Aorta (tissue), 5 donors: ENCODE results near the gene TAF11L5. TPM values are rescaled to one million over a fixed set of nuclear protein-coding genes. Genes with fewer than 3 reads are reported as not detected.
"Not testable (repeated sequence)": the region's sequence is repeated elsewhere in the genome, so short reads cannot be mapped to it uniquely, and the experiment has no call there.

Experiments used
- ATAC-seq: fragments of 200-7000 bp; cut with Tn5 transposase; one replicate; pipeline ENCODE4 v1.9.1; 2022; ENCODE audit warnings: moderate library complexity; ENCODE audit not compliant: low FRiP score
- DNase-seq, 2 donors: peaks; one replicate each; pipeline ENCODE4 v3.0.0-alpha.2; 2020
- H3K27ac ChIP-seq, 2 donors: one replicate each; pipeline ENCODE4 v1.5.1; 2013; ENCODE audit warnings: low read length in 2 of 2, mild to moderate bottlenecking in 2 of 2, moderate library complexity in 2 of 2, control low read depth in 1 of 2, inconsistent platforms in 1 of 2, low read depth in 1 of 2
- H3K27me3 ChIP-seq, 2 donors: one replicate each; pipeline ENCODE4 v1.6.1; 2013; ENCODE audit warnings: control low read depth in 1 of 2, low read length in 1 of 2, mild to moderate bottlenecking in 1 of 2, moderate library complexity in 1 of 2; ENCODE audit not compliant: insufficient read depth in 2 of 2, control insufficient read depth in 1 of 2
- H3K36me3 ChIP-seq, 2 donors: one replicate each; pipeline ENCODE4 v1.6.1; 2013; ENCODE audit warnings: control low read depth in 1 of 2, low read length in 1 of 2, mild to moderate bottlenecking in 1 of 2; ENCODE audit not compliant: insufficient read depth in 2 of 2, control insufficient read depth in 1 of 2
- H3K4me1 ChIP-seq, 2 donors: one replicate each; pipeline ENCODE4 v1.6.1; 2013; ENCODE audit warnings: low read length in 2 of 2, control low read depth in 1 of 2, mild to moderate bottlenecking in 1 of 2, moderate library complexity in 1 of 2; ENCODE audit not compliant: insufficient read depth in 2 of 2, control insufficient read depth in 1 of 2
- H3K4me3 ChIP-seq, 2 donors: one replicate each; pipeline ENCODE4 v1.5.1; 2013; ENCODE audit warnings: low read length in 2 of 2, control low read depth in 1 of 2, mild to moderate bottlenecking in 1 of 2
- H3K9me3 ChIP-seq: one replicate; pipeline ENCODE4 v1.6.1; 2013; ENCODE audit warnings: mild to moderate bottlenecking, low read length; ENCODE audit not compliant: control insufficient read depth
- WGBS, 2 donors: extraction: QIAGEN DNeasy Blood & Tissue Kit; methylation state at CpG; one replicate each; pipeline ENCODE4 v1.1.7; 2013; 5-methylcytosine and 5-hydroxymethylcytosine counted together
- intact Hi-C, 2 donors: fragments of 100-400 bp; cut with DNase I; formaldehyde crosslinking; loops; one replicate each; pipeline versions ENCODE4 v1.14.2 to v1.15.0; 2022
- long read RNA-seq, 2 donors: library from polyadenylated mRNA; unstranded; transcript quantifications; one replicate each; pipeline ENCODE4 v2.0.0, GENCODE V29; 2020 to 2021
- polyA plus RNA-seq, 2 donors: library from polyadenylated mRNA; stranded (reverse); fragments of 200-250 nt; gene quantifications; one replicate each; pipeline ENCODE4 v1.2.3, GENCODE V29; 2013
- total RNA-seq, 2 donors: library from RNA; stranded (reverse); fragmentation: NEBNext Ultra II Directional; extraction: Animal tissue kit (Norgen Biotek cat#: 25700); gene quantifications; one replicate each; pipeline ENCODE4 v1.2.1, GENCODE V29; 2021
- donor health status: healthy with polysubstance abuse.
- donor health status: Bipolar disorder and iron deficiency.
- donor health status: DM: no; HTN: no; CAD: no.
- donor health status: DM: no; HTN: no; CAD: no.
- donor health status: DM: yes; HTN: yes; CAD: no.

TAF11L5 gene
- not detected for total RNA-seq
- polyA plus RNA-seq, result not detected
- long read RNA-seq, donor 1, result 0 reads
- long read RNA-seq, donor 2, result 0 reads

DNA sequence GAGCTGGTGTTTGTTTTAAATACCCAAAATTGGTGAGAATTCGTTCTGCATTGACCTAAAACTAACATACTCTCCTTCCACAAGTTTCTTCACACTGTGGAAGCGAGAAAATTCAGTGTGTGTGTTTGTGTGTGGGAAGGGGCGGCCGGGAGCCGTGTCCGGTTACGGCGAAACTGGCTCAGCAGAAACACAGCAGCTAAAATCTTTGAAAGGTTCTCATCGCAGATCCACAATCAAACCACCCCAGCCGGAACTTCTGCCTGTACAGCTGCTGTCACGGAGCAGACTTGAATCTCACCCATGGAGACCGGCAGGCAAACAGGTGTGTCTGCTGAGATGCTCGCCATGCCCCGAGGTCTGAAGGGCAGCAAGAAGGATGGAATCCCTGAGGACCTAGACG lies at the start of gene TAF11L5:
Gene TAF11L5 (plus strand): TSS at position 301 of the 400 bp plus-strand sequence.
- H3K27ac ChIP-seq, H3K4me3 ChIP-seq, H3K4me1 ChIP-seq, H3K27me3 ChIP-seq, DNase-seq, intact Hi-C loops, ATAC-seq, H3K36me3 ChIP-seq, H3K9me3 ChIP-seq: not testable (repeated sequence)
- WGBS, 2 donors, result no CpG with 5 or more reads among the region's 15 CpGs

DNA sequence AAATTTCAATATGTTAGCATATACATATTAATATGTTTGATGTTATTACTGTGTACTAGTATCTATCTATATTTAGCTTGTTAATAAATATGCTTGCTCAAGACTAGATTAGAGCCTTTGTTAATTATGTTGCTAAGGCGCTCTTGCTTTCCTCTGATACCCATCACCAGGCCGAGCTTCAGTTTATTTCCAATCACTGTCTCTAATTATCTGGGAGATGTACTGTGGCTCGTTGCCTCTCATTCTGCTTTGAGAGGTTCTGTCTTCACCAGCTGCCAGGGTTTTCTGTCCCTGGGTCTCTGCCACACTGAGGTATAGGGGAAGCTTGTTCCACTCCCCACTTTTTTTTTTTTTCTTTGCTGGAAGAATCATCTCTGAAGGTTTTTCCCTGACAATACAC lies 48.0 kb upstream of the TAF11L5 start:
- H3K27me3 ChIP-seq, result no peaks in the 10 kb centered on the region
- no peaks in the 10 kb centered on the region for H3K9me3 ChIP-seq
- H3K4me1 ChIP-seq, result no peaks in the 10 kb centered on the region
- no peak for DNase-seq
- intact Hi-C loops, result no loop called here
- no peak overlapping the region for H3K4me3 ChIP-seq
- ATAC-seq, result no peak
- no peak overlapping the region for H3K27ac ChIP-seq
- WGBS, 2 donors, result 85 to 88% methylated on average over 3 of the region's 3 CpGs
- no peaks in the 10 kb centered on the region for H3K36me3 ChIP-seq

DNA sequence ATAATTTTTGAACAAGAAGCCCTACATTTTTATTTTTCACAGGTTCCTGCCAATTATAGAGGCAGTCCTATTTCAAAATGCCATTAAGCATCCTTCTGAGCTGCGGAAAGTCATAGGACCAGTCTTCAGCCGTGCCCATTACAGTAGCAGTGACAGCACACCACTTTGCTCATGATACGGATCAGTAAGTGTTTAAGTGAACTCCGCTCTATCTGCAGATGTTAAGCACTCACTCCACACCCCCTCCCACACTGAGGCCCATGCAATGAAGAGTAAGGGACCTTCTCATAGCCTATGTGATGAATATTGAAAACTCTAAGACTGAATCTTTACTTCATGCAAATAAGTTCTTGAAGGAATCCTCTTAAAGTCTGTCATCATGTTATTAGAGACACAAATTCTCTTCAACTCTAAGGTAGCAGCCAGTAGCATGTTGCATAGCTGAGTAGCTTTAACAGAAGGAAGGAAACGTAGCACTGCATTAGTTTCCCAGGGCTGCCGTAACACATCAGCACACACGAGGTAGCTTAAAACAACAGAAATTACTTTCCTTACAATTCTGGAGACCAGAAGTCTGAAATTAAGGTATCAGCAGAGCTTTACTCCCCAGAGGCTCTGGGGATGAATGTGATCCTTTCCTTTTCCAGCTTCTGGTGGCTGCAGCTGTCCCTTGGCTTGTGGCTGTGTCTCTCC lies 47.3 kb upstream of the TAF11L5 start:
- no peak for DNase-seq
- WGBS, 2 donors, result 56 to 61% methylated on average over 7 of the region's 7 CpGs
- no peaks in the 10 kb centered on the region for H3K36me3 ChIP-seq
- intact Hi-C loops, result no loop called here
- no peaks in the 10 kb centered on the region for H3K4me1 ChIP-seq
- no peaks in the 10 kb centered on the region for H3K27me3 ChIP-seq
- no peak for ATAC-seq
- no peak overlapping the region for H3K27ac ChIP-seq
- H3K9me3 ChIP-seq, result no peaks in the 10 kb centered on the region
- no peak overlapping the region for H3K4me3 ChIP-seq

DNA sequence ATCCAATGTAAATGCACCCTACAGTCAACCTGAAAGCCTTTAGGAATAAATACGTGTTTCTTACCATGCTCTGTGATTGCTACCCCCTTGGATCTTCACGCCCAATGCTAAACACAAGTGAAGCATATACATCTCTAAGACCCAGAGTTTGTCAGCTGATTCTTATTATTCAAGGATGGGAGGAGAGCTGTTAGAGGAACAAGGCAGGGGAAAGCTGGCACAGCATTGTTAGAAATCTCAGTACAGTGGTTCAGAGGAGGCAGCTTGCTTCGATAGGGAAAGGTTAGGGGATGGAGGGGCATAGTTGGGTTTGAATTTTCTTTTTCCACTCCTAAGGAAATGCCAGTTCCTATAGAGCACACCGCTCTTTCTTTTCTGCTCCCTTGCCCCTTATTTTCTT lies 43.7 kb upstream of the TAF11L5 start:
- 71 to 73% methylated on average over 4 of the region's 4 CpGs for WGBS, 2 donors
- H3K4me1 ChIP-seq, result no peaks in the 10 kb centered on the region
- no peak overlapping the region for H3K27ac ChIP-seq
- H3K9me3 ChIP-seq, result no peaks in the 10 kb centered on the region
- intact Hi-C loops, result no loop called here
- H3K36me3 ChIP-seq, result no peaks in the 10 kb centered on the region
- DNase-seq (no peak), ATAC-seq (no peak)
- H3K4me3 ChIP-seq, result no peak overlapping the region
- no peaks in the 10 kb centered on the region for H3K27me3 ChIP-seq

DNA sequence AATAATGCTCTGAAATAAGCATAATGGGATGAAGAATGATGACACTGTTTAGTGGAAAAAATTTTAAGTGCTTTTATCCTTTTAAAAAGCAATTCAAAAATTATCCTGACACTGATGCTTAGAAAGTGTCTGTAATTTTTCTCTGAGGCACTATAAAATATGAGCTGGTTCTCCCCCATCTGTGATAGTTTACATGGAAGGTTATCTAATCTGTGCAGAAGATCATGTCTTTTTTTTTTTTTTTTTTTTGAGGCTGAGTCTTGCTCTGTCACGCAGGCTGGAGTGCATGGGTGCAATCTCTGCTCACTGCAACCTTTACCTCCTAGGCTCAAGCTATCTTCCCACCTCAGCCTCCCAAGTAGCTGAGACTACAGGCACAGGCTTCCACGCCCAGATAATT lies 42.2 kb upstream of the TAF11L5 start:
- Histone ChIP-seq H3K9me3 (no peaks in the 10 kb centered on the region), H3K4me3 (no peak overlapping the region), H3K27ac (no peak overlapping the region), H3K36me3 (no peaks in the 10 kb centered on the region), H3K27me3 (no peaks in the 10 kb centered on the region), H3K4me1 (no peaks in the 10 kb centered on the region)
- DNase-seq (no peak), ATAC-seq (no peak)
- intact Hi-C loops, result no loop called here
- WGBS, 2 donors, result 75 to 82% methylated on average over 2 of the region's 2 CpGs

DNA sequence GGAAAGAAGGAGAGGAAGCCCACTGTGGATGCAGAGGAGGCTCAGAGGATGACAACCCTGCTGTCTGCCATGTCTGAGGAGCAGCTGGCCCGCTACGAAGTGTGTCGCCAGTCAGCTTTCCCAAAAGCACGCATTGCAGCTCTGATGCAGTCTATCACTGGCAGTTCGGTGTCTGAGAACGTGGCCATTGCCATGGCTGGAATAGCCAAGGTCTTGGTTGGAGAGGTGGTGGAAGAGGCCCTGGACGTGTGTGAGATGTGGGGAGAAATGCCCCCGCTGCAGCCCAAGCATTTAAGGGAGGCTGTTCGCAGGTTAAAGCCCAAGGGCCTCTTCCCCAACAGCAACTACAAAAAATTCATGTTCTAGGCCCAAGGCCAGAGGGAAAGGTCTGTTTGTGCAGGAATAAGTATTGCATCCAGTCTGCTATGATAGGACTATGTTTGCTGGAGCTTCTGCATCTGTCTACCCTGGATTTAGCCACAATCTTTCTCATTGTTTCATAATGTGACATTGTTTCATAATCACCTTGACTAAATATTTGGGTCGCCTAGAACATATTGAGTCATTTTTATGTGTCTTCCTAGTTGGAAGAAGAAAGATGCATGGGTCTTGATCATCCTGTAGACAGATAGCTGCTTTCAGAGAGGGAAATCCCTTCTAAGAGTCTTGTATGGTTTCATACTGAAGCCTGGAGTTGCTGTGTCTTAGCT lies 38.4 kb upstream of the TAF11L5 start:
- DNase-seq, H3K36me3 ChIP-seq, H3K27me3 ChIP-seq, H3K4me3 ChIP-seq, H3K4me1 ChIP-seq, H3K9me3 ChIP-seq, ATAC-seq, intact Hi-C loops, H3K27ac ChIP-seq: not testable (repeated sequence)
- 96% methylated on average over 10 of the region's 10 CpGs for WGBS, 2 donors

DNA sequence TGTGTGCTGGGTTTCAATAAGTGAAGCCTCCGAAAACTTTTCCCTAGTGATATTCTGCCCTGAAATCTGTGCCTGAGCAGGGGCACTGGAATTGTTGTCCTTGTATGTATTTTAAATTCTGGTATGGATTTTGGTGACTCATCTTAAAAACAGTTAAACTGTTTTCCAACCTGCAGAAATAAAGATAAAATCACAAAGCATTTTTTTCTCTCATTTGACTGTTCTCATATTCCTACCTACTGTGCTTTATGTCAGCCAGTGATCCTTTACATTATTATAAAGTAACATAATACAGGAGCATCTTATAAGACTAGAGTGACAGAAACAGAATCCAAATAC lies 37.9 kb upstream of the TAF11L5 start:
- no peaks in the 10 kb centered on the region for H3K9me3 ChIP-seq
- no peak overlapping the region for H3K27ac ChIP-seq
- DNase-seq, result no peak
- H3K27me3 ChIP-seq, result no peaks in the 10 kb centered on the region
- intact Hi-C loops, result no loop called here
- no peaks in the 10 kb centered on the region for H3K4me1 ChIP-seq
- ATAC-seq, result no peak
- no peak overlapping the region for H3K4me3 ChIP-seq
- 93 to 97% methylated on average over 1 of the region's 1 CpG for WGBS, 2 donors
- no peaks in the 10 kb centered on the region for H3K36me3 ChIP-seq

DNA sequence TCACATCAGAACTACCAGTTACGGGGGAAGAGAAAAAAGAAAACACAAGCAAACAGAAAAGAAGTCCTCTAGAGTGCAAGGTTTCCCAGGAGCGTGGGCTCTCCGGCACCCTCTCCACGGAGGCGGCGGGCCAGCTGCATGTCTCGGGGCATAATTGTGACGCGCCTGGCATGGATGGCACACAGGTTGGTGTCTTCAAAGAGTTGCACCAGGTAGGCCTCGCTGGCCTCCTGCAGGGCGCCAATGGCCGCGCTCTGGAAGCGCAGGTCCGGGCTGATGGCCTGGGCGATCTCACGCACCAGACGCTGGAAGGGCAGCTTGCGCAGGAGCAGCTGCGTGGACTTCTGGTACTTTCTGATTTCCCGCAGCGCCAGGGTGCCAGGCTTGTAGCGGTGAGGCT lies 33.8 kb upstream of the TAF11L5 start:
- H3K4me1 ChIP-seq, H3K27ac ChIP-seq, H3K36me3 ChIP-seq, intact Hi-C loops, H3K27me3 ChIP-seq, H3K9me3 ChIP-seq, ATAC-seq, H3K4me3 ChIP-seq, DNase-seq: not testable (repeated sequence)
- WGBS, 2 donors, result 93 to 97% methylated on average over 20 to 23 of the region's 23 CpGs

DNA sequence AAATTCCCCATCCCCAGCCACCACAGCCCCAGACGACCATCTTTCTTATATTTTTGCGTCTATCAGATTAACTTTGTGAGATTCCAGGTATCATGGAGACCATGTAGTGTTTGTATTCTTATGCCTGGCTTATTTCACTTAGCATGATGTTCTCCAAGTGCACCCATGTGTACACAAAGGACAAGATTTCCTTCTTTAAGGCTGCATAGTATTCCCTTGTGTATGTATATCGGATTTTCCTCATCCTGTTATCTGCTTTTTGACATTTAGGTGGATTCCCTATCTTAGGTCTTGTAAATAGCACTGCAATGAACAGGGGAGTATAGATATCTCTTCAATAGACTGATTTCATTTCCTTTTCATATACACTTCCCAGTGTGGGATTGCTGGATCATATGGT lies 32.3 kb upstream of the TAF11L5 start:
- Histone ChIP-seq H3K27me3 (no peaks in the 10 kb centered on the region), H3K4me1 (no peaks in the 10 kb centered on the region), H3K9me3 (no peaks in the 10 kb centered on the region), H3K36me3 (no peaks in the 10 kb centered on the region), H3K27ac (no peak overlapping the region), H3K4me3 (no peak overlapping the region)
- DNase-seq, result no peak
- WGBS, 2 donors, result 95 to 98% methylated on average over 3 of the region's 3 CpGs
- ATAC-seq, result no peak
- intact Hi-C loops, result no loop called here
